SK-N-SH treated with all-trans-retinoic acid at 6 μM for 48 hours (cell line): ENCODE measurements around the gene XPO6.

Experiments used
- ATAC-seq: fragments of 200-7000 bp; cut with Tn5 transposase; 3 replicates; pipeline ENCODE4 v1.9.1; 2020; ENCODE audit warnings: mild to moderate bottlenecking, moderate library complexity
- ARNTL ChIP-seq: fragments of 450-650 bp; formaldehyde crosslinking; IDR thresholded peaks from 2 replicates; pipeline ENCODE4 v1.5.0; 2020; ENCODE audit warnings: low read depth, mild to moderate bottlenecking, moderate library complexity, borderline replicate concordance
- BACH2 ChIP-seq: fragments of 250-450 bp; sonication (Bioruptor Pico); IDR thresholded peaks from 2 replicates; pipeline ENCODE4 v1.9.0; 2021; ENCODE audit warnings: mild to moderate bottlenecking, borderline replicate concordance
- CSDC2 ChIP-seq: fragments of 250-450 bp; sonication (Bioruptor Pico); IDR thresholded peaks from 2 replicates; pipeline ENCODE4 v1.5.0; 2020; ENCODE audit warnings: mild to moderate bottlenecking, moderate library complexity
- GLIS3 ChIP-seq: fragments of 250-450 bp; sonication (Bioruptor Pico); IDR thresholded peaks from 2 replicates; pipeline ENCODE4 v1.5.0; 2020; ENCODE audit warnings: mild to moderate bottlenecking, moderate library complexity
- ISL1 ChIP-seq: fragments of 250-450 bp; sonication (Bioruptor Pico); IDR thresholded peaks from 2 replicates; pipeline ENCODE4 v2.1.2; 2022; ENCODE audit warnings: mild to moderate bottlenecking, moderate library complexity
- OSR1 ChIP-seq: fragments of 250-450 bp; sonication (Bioruptor Pico); IDR thresholded peaks from 2 replicates; pipeline ENCODE4 v1.8.0; 2022; ENCODE audit warnings: moderate library complexity, mild to moderate bottlenecking, inconsistent platforms
- PPARA ChIP-seq: fragments of 250-450 bp; sonication (Bioruptor Pico); IDR thresholded peaks from 2 replicates; pipeline ENCODE4 v1.5.0; 2020; ENCODE audit warnings: mild to moderate bottlenecking, borderline replicate concordance
- RARB ChIP-seq: fragments of 250-450 bp; sonication (Bioruptor Pico); IDR thresholded peaks from 2 replicates; pipeline ENCODE4 v1.8.0; 2021; ENCODE audit warnings: mild to moderate bottlenecking, moderate library complexity
- SNAI2 ChIP-seq: fragments of 250-450 bp; sonication (Bioruptor Pico); IDR thresholded peaks from 2 replicates; pipeline ENCODE4 v1.5.0; 2020; ENCODE audit warnings: mild to moderate bottlenecking, moderate library complexity
- TCF4 ChIP-seq: fragments of 250-450 bp; sonication (Bioruptor Pico); IDR thresholded peaks from 2 replicates; pipeline ENCODE4 v1.8.0; 2021; ENCODE audit warnings: mild to moderate bottlenecking, moderate library complexity, borderline replicate concordance
- ZC3H10 ChIP-seq: fragments of 250-450 bp; sonication (Bioruptor Pico); IDR thresholded peaks from 2 replicates; pipeline ENCODE4 v1.5.1; 2021; ENCODE audit warnings: mild to moderate bottlenecking, moderate library complexity
- ZFP30 ChIP-seq: fragments of 450-650 bp; formaldehyde crosslinking; IDR thresholded peaks from 2 replicates; pipeline ENCODE4 v1.5.0; 2022; ENCODE audit warnings: mild to moderate bottlenecking, moderate library complexity
- ZNF565 ChIP-seq: fragments of 450-650 bp; formaldehyde crosslinking; conservative IDR thresholded peaks from 2 replicates; pipeline ENCODE4 v1.5.0; 2020; ENCODE audit warnings: low read depth, mild to moderate bottlenecking, moderate library complexity
- ZNF70 ChIP-seq: fragments of 450-650 bp; formaldehyde crosslinking; IDR thresholded peaks from 2 replicates; pipeline ENCODE4 v1.5.0; 2020; ENCODE audit warnings: mild to moderate bottlenecking, moderate library complexity
- ZNF8 ChIP-seq: fragments of 450-650 bp; formaldehyde crosslinking; IDR thresholded peaks from 2 replicates; pipeline ENCODE4 v1.5.0; 2020; ENCODE audit warnings: mild to moderate bottlenecking, moderate library complexity
- TF ChIP-seq, protein P1 (sequence below): fragments of 250-450 bp; sonication (Bioruptor Pico); IDR thresholded peaks from 2 replicates; pipeline ENCODE4 v1.8.0; 2021; ENCODE audit warnings: low read depth, mild to moderate bottlenecking, moderate library complexity, borderline replicate concordance
- TF ChIP-seq, protein P2 (sequence below): fragments of 250-450 bp; sonication (Bioruptor Pico); IDR thresholded peaks from 2 replicates; pipeline ENCODE4 v1.5.1; 2020; ENCODE audit warnings: low read depth, mild to moderate bottlenecking, moderate library complexity
- TF ChIP-seq, protein P3 (sequence below): fragments of 250-450 bp; sonication (Bioruptor Pico); IDR thresholded peaks from 2 replicates; pipeline ENCODE4 v1.5.1; 2021; ENCODE audit warnings: mild to moderate bottlenecking, moderate library complexity

XPO6 gene

DNA sequence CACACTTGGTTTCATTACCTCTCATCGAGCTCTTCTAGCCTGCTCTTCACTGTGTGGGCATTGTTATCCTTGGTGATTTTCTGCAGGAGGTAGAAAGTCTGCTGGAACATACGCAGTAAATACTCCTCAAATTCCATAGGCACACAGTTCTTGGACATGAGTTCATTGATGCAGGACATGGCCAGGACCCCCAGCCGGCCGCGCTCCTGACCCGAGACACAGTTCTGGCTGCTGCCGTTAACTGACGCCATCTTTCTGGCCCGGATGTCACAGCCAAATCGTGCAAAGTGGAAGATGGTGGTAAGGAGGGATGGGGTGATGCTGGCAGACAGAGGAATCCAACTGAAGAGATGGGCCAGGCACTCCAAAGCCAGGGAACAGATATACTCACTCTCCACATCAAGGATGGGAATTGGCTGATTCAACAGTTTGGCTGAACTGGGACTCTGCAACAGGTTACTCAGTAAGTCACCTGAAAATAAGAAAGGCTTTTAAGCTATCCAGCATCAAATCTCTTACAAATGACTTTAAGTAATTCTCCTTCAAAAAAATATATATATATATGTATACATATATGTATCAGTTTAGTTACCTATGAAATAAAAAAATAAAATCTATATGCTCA, 55.6 kb downstream of the XPO6 start:
- TF ChIP-seq CSDC2 (no peak), GLIS3 (CRISPR knock-in tag) (no peak), ZNF70 (CRISPR knock-in tag) (no peak), OSR1 (CRISPR knock-in tag) (no peak), ISL1 (CRISPR knock-in tag) (no peak), ARNTL (CRISPR knock-in tag) (no peak), ZC3H10 (CRISPR knock-in tag) (no peak), BACH2 (CRISPR knock-in tag) (no peak), ZFP30 (CRISPR knock-in tag) (no peak)
- TF ChIP-seq, protein P1, sequence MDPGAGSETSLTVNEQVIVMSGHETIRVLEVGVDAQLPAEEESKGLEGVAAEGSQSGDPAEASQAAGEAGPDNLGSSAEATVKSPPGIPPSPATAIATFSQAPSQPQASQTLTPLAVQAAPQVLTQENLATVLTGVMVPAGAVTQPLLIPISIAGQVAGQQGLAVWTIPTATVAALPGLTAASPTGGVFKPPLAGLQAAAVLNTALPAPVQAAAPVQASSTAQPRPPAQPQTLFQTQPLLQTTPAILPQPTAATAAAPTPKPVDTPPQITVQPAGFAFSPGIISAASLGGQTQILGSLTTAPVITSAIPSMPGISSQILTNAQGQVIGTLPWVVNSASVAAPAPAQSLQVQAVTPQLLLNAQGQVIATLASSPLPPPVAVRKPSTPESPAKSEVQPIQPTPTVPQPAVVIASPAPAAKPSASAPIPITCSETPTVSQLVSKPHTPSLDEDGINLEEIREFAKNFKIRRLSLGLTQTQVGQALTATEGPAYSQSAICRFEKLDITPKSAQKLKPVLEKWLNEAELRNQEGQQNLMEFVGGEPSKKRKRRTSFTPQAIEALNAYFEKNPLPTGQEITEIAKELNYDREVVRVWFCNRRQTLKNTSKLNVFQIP (CRISPR knock-in tag), result no peak
- no peak for ATAC-seq

DNA sequence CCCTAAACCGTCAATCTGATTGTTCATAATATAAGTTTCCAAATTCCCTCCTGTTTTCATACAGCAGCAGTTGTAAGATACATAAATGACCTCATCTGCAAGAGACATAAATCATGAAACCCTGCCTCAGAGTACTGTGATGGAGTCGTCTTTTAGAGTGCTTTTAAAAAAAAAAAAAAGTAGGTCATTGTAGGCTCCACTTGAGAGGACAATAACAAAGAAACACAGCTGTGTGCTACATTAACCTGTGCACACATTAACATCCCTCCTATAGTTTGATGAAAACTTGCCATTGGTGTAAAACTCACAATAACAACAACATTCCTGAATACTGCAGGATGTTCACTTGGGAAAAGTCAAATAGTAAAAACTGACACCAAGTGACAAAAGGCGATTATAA, 56.5 kb downstream of the XPO6 start:
- TF ChIP-seq ZNF565 (CRISPR knock-in tag) (no peak), BACH2 (CRISPR knock-in tag) (no peak), ZNF8 (no peak)
- TF ChIP-seq, protein P2, sequence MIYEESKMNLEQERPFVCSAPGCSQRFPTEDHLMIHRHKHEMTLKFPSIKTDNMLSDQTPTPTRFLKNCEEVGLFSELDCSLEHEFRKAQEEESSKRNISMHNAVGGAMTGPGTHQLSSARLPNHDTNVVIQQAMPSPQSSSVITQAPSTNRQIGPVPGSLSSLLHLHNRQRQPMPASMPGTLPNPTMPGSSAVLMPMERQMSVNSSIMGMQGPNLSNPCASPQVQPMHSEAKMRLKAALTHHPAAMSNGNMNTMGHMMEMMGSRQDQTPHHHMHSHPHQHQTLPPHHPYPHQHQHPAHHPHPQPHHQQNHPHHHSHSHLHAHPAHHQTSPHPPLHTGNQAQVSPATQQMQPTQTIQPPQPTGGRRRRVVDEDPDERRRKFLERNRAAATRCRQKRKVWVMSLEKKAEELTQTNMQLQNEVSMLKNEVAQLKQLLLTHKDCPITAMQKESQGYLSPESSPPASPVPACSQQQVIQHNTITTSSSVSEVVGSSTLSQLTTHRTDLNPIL (CRISPR knock-in tag), result no peak
- TF ChIP-seq, protein P3, sequence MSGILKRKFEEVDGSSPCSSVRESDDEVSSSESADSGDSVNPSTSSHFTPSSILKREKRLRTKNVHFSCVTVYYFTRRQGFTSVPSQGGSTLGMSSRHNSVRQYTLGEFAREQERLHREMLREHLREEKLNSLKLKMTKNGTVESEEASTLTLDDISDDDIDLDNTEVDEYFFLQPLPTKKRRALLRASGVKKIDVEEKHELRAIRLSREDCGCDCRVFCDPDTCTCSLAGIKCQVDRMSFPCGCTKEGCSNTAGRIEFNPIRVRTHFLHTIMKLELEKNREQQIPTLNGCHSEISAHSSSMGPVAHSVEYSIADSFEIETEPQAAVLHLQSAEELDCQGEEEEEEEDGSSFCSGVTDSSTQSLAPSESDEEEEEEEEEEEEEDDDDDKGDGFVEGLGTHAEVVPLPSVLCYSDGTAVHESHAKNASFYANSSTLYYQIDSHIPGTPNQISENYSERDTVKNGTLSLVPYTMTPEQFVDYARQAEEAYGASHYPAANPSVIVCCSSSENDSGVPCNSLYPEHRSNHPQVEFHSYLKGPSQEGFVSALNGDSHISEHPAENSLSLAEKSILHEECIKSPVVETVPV (CRISPR knock-in tag), result no peak
- TF ChIP-seq, all 23 proteins: peak for 0
- no peak for ATAC-seq

DNA sequence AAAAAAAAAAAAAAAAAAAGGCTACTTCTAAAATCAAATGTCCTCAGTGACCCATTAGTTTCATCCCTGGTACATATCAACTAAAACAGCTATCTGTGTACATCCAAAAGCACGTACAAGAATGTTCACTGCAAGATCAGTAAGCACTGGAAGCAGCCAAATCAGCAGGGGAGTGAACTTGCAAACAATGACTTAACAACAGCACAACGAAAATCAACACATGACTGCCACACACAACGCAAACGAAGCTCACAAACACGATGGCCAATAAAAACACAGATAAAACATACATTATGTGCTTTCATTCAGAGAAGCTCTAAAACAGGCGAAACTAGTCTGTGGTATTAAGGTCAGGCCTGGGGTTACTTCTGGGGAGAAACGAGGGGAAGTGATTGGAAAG, 60.6 kb downstream of the XPO6 start:
- TF ChIP-seq ARNTL (CRISPR knock-in tag), result no peak
- no peak for TF ChIP-seq SNAI2 (CRISPR knock-in tag)
- TF ChIP-seq ZFP30 (CRISPR knock-in tag), result no peak
- no peak for TF ChIP-seq CSDC2
- TF ChIP-seq, protein P3 (CRISPR knock-in tag), result no peak
- TF ChIP-seq ZNF70 (CRISPR knock-in tag), result no peak
- no peak for TF ChIP-seq ZNF565 (CRISPR knock-in tag)
- TF ChIP-seq, protein P1 (CRISPR knock-in tag), result no peak
- ATAC-seq, result no peak

DNA sequence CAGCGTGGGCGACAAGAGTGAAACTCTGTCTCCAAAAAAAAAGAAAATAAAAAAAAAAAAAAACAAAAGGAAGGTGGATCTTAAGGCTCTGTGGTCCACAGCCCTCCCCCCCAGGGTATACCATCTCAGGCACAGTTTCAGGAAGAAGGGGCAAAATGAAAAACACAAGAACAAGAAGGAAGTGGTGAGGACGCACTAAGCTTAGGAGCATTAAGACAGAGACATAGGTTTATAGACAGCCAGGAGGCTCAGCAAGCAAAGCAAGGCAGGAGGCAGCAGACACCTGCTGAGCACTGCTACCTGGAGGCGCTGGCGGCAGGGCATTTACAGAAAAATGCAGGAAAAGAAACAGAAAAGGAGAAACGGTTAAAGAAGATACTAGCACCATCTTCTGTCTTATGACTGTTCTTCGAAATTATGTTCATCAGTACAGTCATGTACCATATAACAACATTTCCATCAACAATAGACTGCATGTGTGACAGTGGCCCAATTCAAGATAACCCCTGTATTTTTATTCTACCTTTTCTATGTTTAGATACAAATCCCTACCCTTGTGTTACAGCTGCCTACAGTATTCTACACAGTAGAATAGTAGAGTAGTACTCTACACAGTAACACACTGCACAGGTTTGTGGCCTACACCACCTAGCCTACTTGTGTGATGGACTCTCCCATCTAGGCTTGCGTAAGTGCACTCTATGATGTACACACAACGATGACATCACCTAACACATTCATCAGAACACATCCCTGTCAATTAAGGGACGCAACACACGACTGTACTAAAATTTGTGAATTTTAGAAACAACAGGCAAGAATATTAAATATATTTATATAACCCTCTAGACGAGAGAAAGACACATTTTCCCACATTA, 62.5 kb downstream of the XPO6 start:
- ATAC-seq, result no peak
- no peak for TF ChIP-seq ARNTL (CRISPR knock-in tag)
- no peak for TF ChIP-seq BACH2 (CRISPR knock-in tag)
- TF ChIP-seq ZNF70 (CRISPR knock-in tag), result no peak
- TF ChIP-seq PPARA (CRISPR knock-in tag), result no peak
- no peak for TF ChIP-seq RARB
- TF ChIP-seq TCF4 (CRISPR knock-in tag), result no peak
- TF ChIP-seq OSR1 (CRISPR knock-in tag), result no peak
- TF ChIP-seq, all 23 proteins: peak for 0
